GM12878 (cell line): ENCODE data around the gene TREML1. TPM values are rescaled to one million over a fixed set of nuclear protein-coding genes. Genes with fewer than 3 reads are reported as not detected.

ENCODE experiments used
- ATAC-seq: fragments of 200-7000 bp; cut with Tn5 transposase; 3 replicates; pipeline ENCODE4 v1.9.1; 2020; ENCODE audit warnings: mild to moderate bottlenecking, moderate library complexity
- BruUV-seq: library from RNA; stranded (reverse); fragments of 400-500 nt; replicated peaks from 2 replicates; lab custom pipeline; 2021; lab: Mats Ljungman, UMichigan
- CTCF ChIA-PET: fragments of 300-600 bp; sonication (Branson Sonifier 250); formaldehyde crosslinking; extraction: SDS; loops from one replicate; lab custom pipeline; 2021; ENCODE audit warnings: inconsistent platforms; lab: Yijun Ruan, JAX
- POLR2A ChIA-PET: fragments of 350-600 bp; formaldehyde crosslinking; extraction: SDS; loops from one replicate; lab custom pipeline; 2021; ENCODE audit warnings: inconsistent platforms; lab: Charles Lee
- RAD21 ChIA-PET: fragments of 300-600 bp; sonication (Branson Sonifier 250); formaldehyde crosslinking; loops from one replicate; lab custom pipeline; 2023; ENCODE audit warnings: antibody characterized with exemption; ENCODE audit not compliant: unreplicated experiment; lab: Charles Lee
- SMC1A ChIA-PET: fragments of 300-600 bp; sonication (Branson Sonifier 250); formaldehyde crosslinking; loops from one replicate; lab custom pipeline; 2023; ENCODE audit not compliant: unreplicated experiment, uncharacterized antibody; lab: Charles Lee
- DNase-seq: peaks from one replicate; pipeline ENCODE4 v3.0.0-alpha.2; 2011; ENCODE audit warnings: low read depth, low spot score
- FAIRE-seq: peaks from 3 replicates; lab custom pipeline; 2011; peaks lifted over from hg19 to GRCh38; lab: Jason Lieb, UNC
- H2AFZ ChIP-seq: 2 replicates; pipeline ENCODE4 v1.6.0; 2011; ENCODE audit warnings: low read depth, low read length, control low read depth; ENCODE audit not compliant: control insufficient read depth
- H3K27ac ChIP-seq: 2 replicates; pipeline ENCODE4 v1.5.1; 2011; ENCODE audit warnings: control low read depth; ENCODE audit not compliant: control insufficient read depth, insufficient read depth
- H3K27me3 ChIP-seq, 2 experiments: replicated peaks in 1 of 2; 2 replicates each; pipeline versions ENCODE4 v1.6.0 to v1.6.1; 2011; ENCODE audit warnings: low read length in 1 of 2; ENCODE audit not compliant: control insufficient read depth in 2 of 2, insufficient read depth in 2 of 2
- H3K36me3 ChIP-seq, 2 experiments: 2 replicates each; pipeline ENCODE4 v1.5.1; 2011; ENCODE audit warnings: low read length in 1 of 2; ENCODE audit not compliant: control insufficient read depth in 2 of 2, insufficient read depth in 2 of 2
- H3K4me1 ChIP-seq: 2 replicates; pipeline ENCODE4 v1.6.1; 2011; ENCODE audit warnings: mild to moderate bottlenecking, low read length, moderate library complexity, mixed read lengths; ENCODE audit not compliant: control insufficient read depth, insufficient read depth
- H3K4me2 ChIP-seq: 2 replicates; pipeline ENCODE4 v1.6.0; 2011; ENCODE audit warnings: control low read depth; ENCODE audit not compliant: control insufficient read depth, insufficient read depth
- H3K4me3 ChIP-seq: fragments of 200-600 bp; sonication (generic); 2 replicates; pipeline ENCODE4 v1.5.1; 2016
- H3K79me2 ChIP-seq: 2 replicates; pipeline ENCODE4 v1.6.0; 2011; ENCODE audit warnings: low read length; ENCODE audit not compliant: control insufficient read depth, insufficient read depth
- H3K9ac ChIP-seq: 2 replicates; pipeline ENCODE4 v1.8.0; 2011; ENCODE audit warnings: low read length, control low read depth, mixed read lengths; ENCODE audit not compliant: control insufficient read depth, insufficient read depth
- H3K9me3 ChIP-seq: replicated peaks from 3 replicates; pipeline ENCODE4 v1.5.1; 2011; ENCODE audit warnings: mild to moderate bottlenecking, low read length; ENCODE audit not compliant: control insufficient read depth, insufficient read depth
- H4K20me1 ChIP-seq: 2 replicates; pipeline ENCODE4 v1.6.0; 2011; ENCODE audit not compliant: control insufficient read depth, insufficient read depth
- CHD1 ChIP-seq: IDR thresholded peaks from 2 replicates; pipeline ENCODE4 v1.6.1; 2012; ENCODE audit warnings: low read depth, low read length, improper control_type of control experiment
- EZH2 ChIP-seq: IDR thresholded peaks from 2 replicates; pipeline ENCODE4 v1.6.1; 2012; ENCODE audit warnings: low read depth, mild to moderate bottlenecking, control low read depth, inconsistent platforms, low read length, borderline replicate concordance; ENCODE audit not compliant: control insufficient read depth
- MTA2 ChIP-seq: fragments of 450-650 bp; IDR thresholded peaks from 2 replicates; pipeline ENCODE4 v1.6.1; 2016; ENCODE audit warnings: low read depth, mild to moderate bottlenecking, moderate library complexity
- NBN ChIP-seq: fragments of 450-650 bp; IDR thresholded peaks from 2 replicates; pipeline ENCODE4 v1.6.1; 2016
- POU2F2 ChIP-seq: IDR thresholded peaks from 3 replicates; pipeline ENCODE4 v1.6.1; 2011; ENCODE audit warnings: low read depth, mild to moderate bottlenecking, low read length, borderline replicate concordance
- RCOR1 ChIP-seq: conservative IDR thresholded peaks from 2 replicates; pipeline ENCODE4 v1.6.1; 2012; ENCODE audit warnings: low read depth, low read length, improper control_type of control experiment
- SMAD5 ChIP-seq: IDR thresholded peaks from 2 replicates; pipeline ENCODE4 v1.6.1; 2016; ENCODE audit warnings: antibody characterized with exemption, low read depth
- SMC3 ChIP-seq: IDR thresholded peaks from 2 replicates; pipeline ENCODE4 v1.6.1; 2011; ENCODE audit warnings: low read length, improper control_type of control experiment, borderline replicate concordance
- SREBF1 ChIP-seq: IDR thresholded peaks from 2 replicates; pipeline ENCODE4 v1.6.1; 2012; ENCODE audit warnings: mild to moderate bottlenecking, low read length
- TBL1XR1 ChIP-seq: IDR thresholded peaks from 2 replicates; pipeline ENCODE4 v1.6.1; 2012; ENCODE audit warnings: low read depth, low read length, improper control_type of control experiment
- WRNIP1 ChIP-seq: IDR thresholded peaks from 2 replicates; pipeline ENCODE4 v1.6.1; 2011; ENCODE audit warnings: low read depth, low read length, improper control_type of control experiment, borderline replicate concordance
- ZNF24 ChIP-seq: fragments of 450-650 bp; IDR thresholded peaks from 2 replicates; pipeline ENCODE4 v1.6.1; 2017; ENCODE audit warnings: antibody characterized with exemption, mild to moderate bottlenecking
- ZZZ3 ChIP-seq: IDR thresholded peaks from 2 replicates; pipeline ENCODE4 v1.6.1; 2011; ENCODE audit warnings: low read depth; ENCODE audit not compliant: control insufficient read depth, insufficient read length
- WGBS: methylation state at CpG from one replicate; pipeline ENCODE4 v1.1.6; 2016; ENCODE audit warnings: low lambda C conversion rate; ENCODE audit not compliant: insufficient replicate concordance, insufficient coverage; ENCODE audit errors: missing lambda C conversion rate; 5-methylcytosine and 5-hydroxymethylcytosine counted together
- in situ Hi-C: fragments of 300-500 bp; cut with MboI; formaldehyde crosslinking; loops from 9 replicates; pipeline ENCODE4 v1.14.3; 2018; ENCODE audit warnings: mixed read lengths
- intact Hi-C: fragments of 100-400 bp; cut with micrococcal nuclease; formaldehyde crosslinking; loops from one replicate; pipeline ENCODE4 v1.14.2; 2022; ENCODE audit not compliant: unreplicated experiment
- polyA plus RNA-seq, 11 experiments: library from polyadenylated mRNA; depleted of rRNA in 4 of 11; unstranded in 6 of 11; stranded (reverse) in 5 of 11; fragments of >200 nt; fragmentation: Nextera tagmentation in 4 of 11; fragmentation: Illumina TruSeq in 1 of 11; extraction: Ambion mirVana in 4 of 11; extraction: Trizol in 1 of 11; gene quantifications; 1 replicate in 1 of 11; 2 replicates in 10 of 11; pipeline versions ENCODE4 v1.2.1 to v1.2.3, GENCODE V29; 2011 to 2016; ENCODE audit warnings: inconsistent platforms in 2 of 11, missing spikeins in 2 of 11, low read depth in 1 of 11
- total RNA-seq, 4 experiments: library from RNA; depleted of rRNA in 3 of 4; stranded (reverse); fragments of >200 nt in 3 of 4; fragmentation: Illumina TruSeq in 1 of 4; extraction: Trizol in 1 of 4; gene quantifications; 2 replicates each; pipeline versions ENCODE4 v1.2.1 to v1.2.3, GENCODE V29; 2013 to 2021
- TF ChIP-seq, protein P1 (sequence below): fragments of 450-650 bp; IDR thresholded peaks from 2 replicates; pipeline ENCODE4 v1.6.1; 2018; ENCODE audit warnings: mild to moderate bottlenecking, low read depth, moderate library complexity; ENCODE audit not compliant: partially characterized antibody
- TF ChIP-seq, protein P2 (sequence below): IDR thresholded peaks from 2 replicates; pipeline ENCODE4 v1.6.1; 2011; ENCODE audit warnings: low read depth, low read length, improper control_type of control experiment, borderline replicate concordance
- TF ChIP-seq, protein P3 (sequence below): fragments of 450-650 bp; formaldehyde crosslinking; IDR thresholded peaks from 2 replicates; pipeline ENCODE4 v1.4.0; 2022; ENCODE audit warnings: mild to moderate bottlenecking, moderate library complexity

The TREML1 gene
- total and polyA plus RNA-seq, 10 of the 15 experiments (the other 5 are each of a cell fraction or from before 2014, with no cell fraction given), result 0.21 TPM; not detected in 9

DNA sequence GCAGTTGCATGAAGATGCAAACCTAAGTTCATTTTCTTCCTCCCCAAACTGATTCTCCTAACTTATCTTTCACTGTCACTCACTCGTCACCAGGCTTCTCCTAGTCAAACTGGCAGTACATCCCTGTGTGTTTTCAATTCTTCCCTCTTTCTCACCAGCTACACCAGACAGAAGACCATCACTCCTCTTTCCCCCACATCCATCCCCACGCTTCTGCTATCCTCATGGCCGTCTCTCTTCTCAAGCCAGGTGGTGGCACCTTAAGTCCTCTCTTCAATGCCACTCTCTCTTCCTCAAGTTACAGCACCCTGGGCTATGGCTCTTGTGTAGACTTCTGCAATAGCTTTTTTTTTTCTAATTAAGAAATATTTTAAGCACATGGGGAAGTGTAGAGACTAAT lies 23.1 kb upstream of the TREML1 start (continued):
- TF ChIP-seq, protein P1, sequence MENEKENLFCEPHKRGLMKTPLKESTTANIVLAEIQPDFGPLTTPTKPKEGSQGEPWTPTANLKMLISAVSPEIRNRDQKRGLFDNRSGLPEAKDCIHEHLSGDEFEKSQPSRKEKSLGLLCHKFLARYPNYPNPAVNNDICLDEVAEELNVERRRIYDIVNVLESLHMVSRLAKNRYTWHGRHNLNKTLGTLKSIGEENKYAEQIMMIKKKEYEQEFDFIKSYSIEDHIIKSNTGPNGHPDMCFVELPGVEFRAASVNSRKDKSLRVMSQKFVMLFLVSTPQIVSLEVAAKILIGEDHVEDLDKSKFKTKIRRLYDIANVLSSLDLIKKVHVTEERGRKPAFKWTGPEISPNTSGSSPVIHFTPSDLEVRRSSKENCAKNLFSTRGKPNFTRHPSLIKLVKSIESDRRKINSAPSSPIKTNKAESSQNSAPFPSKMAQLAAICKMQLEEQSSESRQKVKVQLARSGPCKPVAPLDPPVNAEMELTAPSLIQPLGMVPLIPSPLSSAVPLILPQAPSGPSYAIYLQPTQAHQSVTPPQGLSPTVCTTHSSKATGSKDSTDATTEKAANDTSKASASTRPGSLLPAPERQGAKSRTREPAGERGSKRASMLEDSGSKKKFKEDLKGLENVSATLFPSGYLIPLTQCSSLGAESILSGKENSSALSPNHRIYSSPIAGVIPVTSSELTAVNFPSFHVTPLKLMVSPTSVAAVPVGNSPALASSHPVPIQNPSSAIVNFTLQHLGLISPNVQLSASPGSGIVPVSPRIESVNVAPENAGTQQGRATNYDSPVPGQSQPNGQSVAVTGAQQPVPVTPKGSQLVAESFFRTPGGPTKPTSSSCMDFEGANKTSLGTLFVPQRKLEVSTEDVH, result no peak

DNA sequence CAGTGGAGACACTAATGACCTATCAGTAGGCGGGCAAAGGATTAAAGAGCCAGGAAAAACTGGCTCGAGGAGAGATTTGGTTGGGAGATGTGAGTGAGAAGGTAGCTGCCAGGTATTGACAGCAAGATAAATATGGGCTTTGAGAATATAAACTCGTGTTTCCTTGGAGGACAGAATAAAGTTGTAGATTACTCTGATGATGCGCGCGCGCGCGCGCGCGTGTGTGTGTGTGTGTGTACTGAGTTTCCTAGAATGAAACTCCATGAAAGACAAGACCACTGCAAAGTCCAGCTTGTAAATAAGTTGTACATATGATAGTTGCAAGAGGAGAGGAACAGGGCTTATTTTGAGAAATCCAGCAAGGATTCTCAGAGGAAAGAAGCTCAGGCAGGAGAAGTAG lies 22.0 kb upstream of the TREML1 start:
- SMC1A ChIA-PET, result interaction anchor here (1.2 to 1.8 kb wide), 2 partner anchors 9 to 74 kb away, joined by 4 to 5 read pairs; no protein-coding TSS in a partner anchor
- 76% methylated on average over 12 of the region's 12 CpGs for WGBS
- no peak for ATAC-seq
- in situ Hi-C loops, result no loop called here
- CTCF ChIA-PET, result interaction anchor here (0.7 to 1.5 kb wide), 5 partner anchors 21 to 137 kb away, joined by 3 to 5 read pairs (median 4); partner anchors contain the start of gene UNC5CL
- H3K27me3 ChIP-seq, result no peaks in the 10 kb centered on the region
- no peak overlapping the region for H3K4me3 ChIP-seq
- BruUV-seq, result no TSS peak
- H3K4me2 ChIP-seq, result no peak overlapping the region
- TF ChIP-seq CHD1, result no peak
- TF ChIP-seq MTA2, result no peak
- TF ChIP-seq NBN, result no peak
- TF ChIP-seq RCOR1, result no peak
- no peak for TF ChIP-seq WRNIP1
- TF ChIP-seq ZZZ3, result no peak
- TF ChIP-seq, protein P2, sequence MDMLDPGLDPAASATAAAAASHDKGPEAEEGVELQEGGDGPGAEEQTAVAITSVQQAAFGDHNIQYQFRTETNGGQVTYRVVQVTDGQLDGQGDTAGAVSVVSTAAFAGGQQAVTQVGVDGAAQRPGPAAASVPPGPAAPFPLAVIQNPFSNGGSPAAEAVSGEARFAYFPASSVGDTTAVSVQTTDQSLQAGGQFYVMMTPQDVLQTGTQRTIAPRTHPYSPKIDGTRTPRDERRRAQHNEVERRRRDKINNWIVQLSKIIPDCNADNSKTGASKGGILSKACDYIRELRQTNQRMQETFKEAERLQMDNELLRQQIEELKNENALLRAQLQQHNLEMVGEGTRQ, result no peak
- no peak for TF ChIP-seq EZH2
- no peak for TF ChIP-seq TBL1XR1
- TF ChIP-seq SMAD5, result no peak
- TF ChIP-seq, protein P3, sequence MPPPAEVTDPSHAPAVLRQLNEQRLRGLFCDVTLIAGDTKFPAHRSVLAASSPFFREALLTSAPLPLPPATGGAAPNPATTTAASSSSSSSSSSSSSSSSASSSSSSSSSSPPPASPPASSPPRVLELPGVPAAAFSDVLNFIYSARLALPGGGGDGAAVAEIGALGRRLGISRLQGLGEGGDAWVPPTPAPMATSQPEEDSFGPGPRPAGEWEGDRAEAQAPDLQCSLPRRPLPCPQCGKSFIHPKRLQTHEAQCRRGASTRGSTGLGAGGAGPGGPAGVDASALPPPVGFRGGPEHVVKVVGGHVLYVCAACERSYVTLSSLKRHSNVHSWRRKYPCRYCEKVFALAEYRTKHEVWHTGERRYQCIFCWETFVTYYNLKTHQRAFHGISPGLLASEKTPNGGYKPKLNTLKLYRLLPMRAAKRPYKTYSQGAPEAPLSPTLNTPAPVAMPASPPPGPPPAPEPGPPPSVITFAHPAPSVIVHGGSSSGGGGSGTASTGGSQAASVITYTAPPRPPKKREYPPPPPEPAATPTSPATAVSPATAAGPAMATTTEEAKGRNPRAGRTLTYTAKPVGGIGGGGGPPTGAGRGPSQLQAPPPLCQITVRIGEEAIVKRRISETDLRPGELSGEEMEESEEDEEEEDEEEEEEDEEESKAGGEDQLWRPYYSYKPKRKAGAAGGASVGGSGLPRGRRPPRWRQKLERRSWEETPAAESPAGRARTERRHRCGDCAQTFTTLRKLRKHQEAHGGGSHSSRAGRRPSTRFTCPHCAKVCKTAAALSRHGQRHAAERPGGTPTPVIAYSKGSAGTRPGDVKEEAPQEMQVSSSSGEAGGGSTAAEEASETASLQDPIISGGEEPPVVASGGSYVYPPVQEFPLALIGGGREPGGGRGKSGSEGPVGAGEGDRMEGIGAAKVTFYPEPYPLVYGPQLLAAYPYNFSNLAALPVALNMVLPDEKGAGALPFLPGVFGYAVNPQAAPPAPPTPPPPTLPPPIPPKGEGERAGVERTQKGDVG (CRISPR knock-in tag), result no peak
- TF ChIP-seq SMC3, result no peak
- no peak for TF ChIP-seq POU2F2
- no peak for TF ChIP-seq ZNF24
- no peak for TF ChIP-seq SREBF1
- H2AFZ ChIP-seq, result no peak overlapping the region
- intact Hi-C loops, result no loop called here
- H3K27ac ChIP-seq, result no peak overlapping the region
- H3K79me2 ChIP-seq, result no peaks in the 10 kb centered on the region
- no peaks in the 10 kb centered on the region for H3K4me1 ChIP-seq
- H4K20me1 ChIP-seq, result no peaks in the 10 kb centered on the region
- no peaks in the 10 kb centered on the region for H3K36me3 ChIP-seq
- H3K9me3 ChIP-seq, result no peaks in the 10 kb centered on the region
- no peak for DNase-seq
- POLR2A ChIA-PET, result no interaction called here
- no peak for FAIRE-seq
- RAD21 ChIA-PET, result no interaction called here
- H3K9ac ChIP-seq, result no peak overlapping the region
